Endothelial cell of umbilical vein (primary cell): ENCODE results near the gene FADS2. TPM values are rescaled to one million over a fixed set of nuclear protein-coding genes. Genes with fewer than 3 reads are reported as not detected.

Experiments used
- BruUV-seq: library from RNA; stranded (reverse); fragments of 400-500 nt; replicated peaks from 2 replicates; lab custom pipeline; 2021; lab: Mats Ljungman, UMichigan
- CTCF ChIA-PET: fragments of 300-600, 350-600 bp; sonication (Branson Sonifier 250); formaldehyde crosslinking; loops from one replicate; lab custom pipeline; 2021; ENCODE audit warnings: antibody characterized with exemption, inconsistent platforms; lab: Charles Lee
- POLR2A ChIA-PET: fragments of 300-600, 350-600 bp; sonication (Branson Sonifier 250); formaldehyde crosslinking; loops from one replicate; lab custom pipeline; 2021; ENCODE audit warnings: antibody characterized with exemption, inconsistent platforms; lab: Charles Lee
- DNase-seq: peaks from one replicate; pipeline ENCODE4 v3.0.0-alpha.2; 2011; ENCODE audit warnings: low read depth, low spot score
- FAIRE-seq: peaks from 2 replicates; lab custom pipeline; 2011; peaks lifted over from hg19 to GRCh38; lab: Jason Lieb, UNC
- H2AFZ ChIP-seq: 2 replicates; pipeline ENCODE4 v1.6.0; 2012; ENCODE audit warnings: low read depth, low read length, control low read depth, inconsistent platforms
- H3K27ac ChIP-seq: 2 replicates; pipeline ENCODE4 v1.5.1; 2011; ENCODE audit warnings: low read depth, mild to moderate bottlenecking, control low read depth, low read length, moderate library complexity; ENCODE audit not compliant: insufficient read depth
- H3K27me3 ChIP-seq, 2 experiments: 2 replicates each; pipeline versions ENCODE4 v1.6.0 to v1.6.1; 2011; ENCODE audit warnings: low read length in 2 of 2, mixed read lengths in 1 of 2; ENCODE audit not compliant: control insufficient read depth in 2 of 2, insufficient read depth in 2 of 2
- H3K36me3 ChIP-seq, 2 experiments: 2 replicates in 1 of 2; 3 replicates in 1 of 2; pipeline ENCODE4 v1.5.1; 2011; ENCODE audit warnings: low read length in 2 of 2, mild to moderate bottlenecking in 1 of 2, moderate library complexity in 1 of 2; ENCODE audit not compliant: control insufficient read depth in 2 of 2, insufficient read depth in 2 of 2; ENCODE audit errors: extremely low read depth in 1 of 2
- H3K4me1 ChIP-seq: 3 replicates; pipeline ENCODE4 v1.5.1; 2011; ENCODE audit warnings: mild to moderate bottlenecking, low read length; ENCODE audit not compliant: control insufficient read depth, insufficient read depth; ENCODE audit errors: extremely low read depth
- H3K4me2 ChIP-seq: 2 replicates; pipeline ENCODE4 v1.6.1; 2011; ENCODE audit warnings: low read length, control low read depth, mixed read lengths; ENCODE audit not compliant: insufficient read depth
- H3K4me3 ChIP-seq, 3 experiments: fragments of 200-600 bp in 1 of 3; sonication (generic), shearing (Covaris generic) in 1 of 3; replicated peaks in 1 of 3; 2 replicates each; pipeline ENCODE4 v1.5.1; 2011 to 2016; ENCODE audit warnings: control low read depth in 3 of 3, low read length in 3 of 3, mild to moderate bottlenecking in 2 of 3, inconsistent platforms in 1 of 3, low read depth in 1 of 3, moderate library complexity in 1 of 3; ENCODE audit not compliant: insufficient read depth in 1 of 3
- H3K79me2 ChIP-seq: 2 replicates; pipeline ENCODE4 v1.6.0; 2012; ENCODE audit warnings: low read length, inconsistent platforms; ENCODE audit not compliant: control insufficient read depth, insufficient read depth
- H3K9ac ChIP-seq: replicated peaks from 2 replicates; pipeline ENCODE3; 2011; ENCODE audit warnings: low read length, control low read depth; ENCODE audit not compliant: insufficient read depth; ENCODE audit errors: extremely low read depth
- H3K9me1 ChIP-seq: replicated peaks from 3 replicates; pipeline ENCODE4 v1.6.0; 2011; ENCODE audit warnings: mild to moderate bottlenecking, low read length; ENCODE audit not compliant: control insufficient read depth, insufficient read depth; ENCODE audit errors: extremely low read depth
- H3K9me3 ChIP-seq: replicated peaks from 2 replicates; pipeline ENCODE4 v1.5.1; 2012; ENCODE audit warnings: low read length, inconsistent platforms; ENCODE audit not compliant: control insufficient read depth, insufficient read depth
- H4K20me1 ChIP-seq: replicated peaks from 2 replicates; pipeline ENCODE3; 2011; ENCODE audit warnings: mild to moderate bottlenecking, low read length; ENCODE audit not compliant: control insufficient read depth, insufficient read depth; ENCODE audit errors: extremely low read depth
- CTCF ChIP-seq, 2 donors: IDR thresholded peaks; 1 replicate in 1 of 2; 2 replicates in 1 of 2; pipeline ENCODE4 v1.5.1; 2011; ENCODE audit warnings: low read length in 2 of 2, mild to moderate bottlenecking in 2 of 2, moderate library complexity in 2 of 2, control low read depth in 1 of 2, inconsistent platforms in 1 of 2, low read depth in 1 of 2; ENCODE audit not compliant: insufficient read depth in 1 of 2; ENCODE audit errors: extremely low read depth in 1 of 2
- EZH2 ChIP-seq: IDR thresholded peaks from 2 replicates; pipeline ENCODE4 v1.6.1; 2012; ENCODE audit warnings: borderline replicate concordance, low read depth, mild to moderate bottlenecking, moderate library complexity, low read length, inconsistent platforms; ENCODE audit not compliant: severe bottlenecking
- GATA2 ChIP-seq: IDR thresholded peaks from 2 replicates; pipeline ENCODE4 v1.7.0; 2011; ENCODE audit warnings: low read depth, mild to moderate bottlenecking, moderate library complexity, mixed read lengths, low read length; ENCODE audit not compliant: insufficient read length, insufficient read depth
- JUN ChIP-seq: IDR thresholded peaks from 2 replicates; pipeline ENCODE4 v1.6.1; 2011; ENCODE audit warnings: borderline replicate concordance, low read depth; ENCODE audit not compliant: insufficient read length, insufficient read depth
- MAX ChIP-seq: IDR thresholded peaks from 2 replicates; pipeline ENCODE4 v1.6.1; 2011; ENCODE audit not compliant: insufficient read depth, insufficient read length
- MYC ChIP-seq: IDR thresholded peaks from one replicate; pipeline ENCODE4 v1.6.1; 2011; ENCODE audit warnings: mild to moderate bottlenecking, low read depth, low read length
- POLR2A ChIP-seq: IDR thresholded peaks from 2 replicates; pipeline ENCODE4 v1.6.1; 2012; ENCODE audit warnings: low read depth, mild to moderate bottlenecking, control low read depth, low read length
- POLR2AphosphoS5 ChIP-seq: IDR thresholded peaks from 2 replicates; pipeline ENCODE4 v1.6.1; 2012; ENCODE audit warnings: low read depth, mild to moderate bottlenecking, control low read depth, low read length, moderate library complexity; ENCODE audit not compliant: insufficient read depth
- dilution Hi-C: fragments of 300-500 bp; cut with MboI; formaldehyde crosslinking; loops from one replicate; pipeline ENCODE4 v1.15.0; 2019; ENCODE audit warnings: low sequenced_read_pairs; ENCODE audit not compliant: extremely low pct_ligation_motif_present
- intact Hi-C: fragments of 100-400 bp; cut with micrococcal nuclease; formaldehyde crosslinking; loops from one replicate; pipeline ENCODE4 v1.10.0; 2022
- polyA plus RNA-seq, 4 experiments: library from polyadenylated mRNA; depleted of rRNA in 3 of 4; stranded (reverse) in 3 of 4; unstranded in 1 of 4; fragments of >200 nt; gene quantifications; 2 replicates each; pipeline versions ENCODE4 v1.2.1 to v1.2.3, GENCODE V29; 2011 to 2012; ENCODE audit warnings: missing spikeins in 1 of 4
- total RNA-seq: library from RNA; stranded (reverse); gene quantifications from 2 replicates; pipeline ENCODE4 v1.2.3, GENCODE V29; 2021

Gene FADS2
- total and polyA plus RNA-seq, 2 donors (not counting 3 experiments of a cell fraction or from before 2014, with no cell fraction given): 668 to 898 TPM

GRCh38 chr11:61828379-61828628, 204 bp downstream of the FADS2 start:
- no TSS peak for BruUV-seq
- peak overlapping the region; percentile 69 to 93 (median 76) for H3K4me3 ChIP-seq
- intact Hi-C loops: no loop called here
- H4K20me1 ChIP-seq: peaks cover 4% of the 10 kb centered on the region
- H3K79me2 ChIP-seq: peaks cover 53% of the 10 kb centered on the region
- DNase-seq: no peak
- peak overlapping the region; percentile 77 for H3K4me2 ChIP-seq
- no peaks in the 10 kb centered on the region for H3K9me3 ChIP-seq
- H2AFZ ChIP-seq: no peak overlapping the region
- CTCF ChIA-PET: interaction anchor here (1.0 to 3.6 kb wide), 10 partner anchors 8 to 280 kb away, joined by 3 to 50 read pairs (median 4); partner anchors contain the start of genes FADS1, FEN1 and TMEM258
- H3K36me3 ChIP-seq: no peaks in the 10 kb centered on the region
- peak overlapping the region; percentile 43 for H3K9ac ChIP-seq
- H3K27ac ChIP-seq: peak overlapping the region; percentile 86
- TF ChIP-seq GATA2 (no peak), JUN (no peak), MAX (no peak), EZH2 (no peak), POLR2A (peak; percentile 87), MYC (no peak)
- H3K27me3 ChIP-seq: no peaks in the 10 kb centered on the region
- POLR2A ChIA-PET: interaction anchor here (1.8 to 4.3 kb wide), 2 partner anchors 12 to 31 kb away, joined by 4 to 36 read pairs; partner anchors contain the start of gene FADS1
- dilution Hi-C loops: no loop called here
- FAIRE-seq: peak; percentile 24
- H3K4me1 ChIP-seq: peaks cover 45% of the 10 kb centered on the region
- H3K9me1 ChIP-seq: no peaks in the 10 kb centered on the region

- DNase-seq: peak; percentile 59
- intact Hi-C loops (no loop called here), dilution Hi-C loops (no loop called here)
- Histone ChIP-seq H3K79me2 (peaks cover 58% of the 10 kb centered on the region), H3K4me2 (peak overlapping the region; percentile 77), H3K27ac (peak overlapping the region; percentile 86), H4K20me1 (peaks cover 4% of the 10 kb centered on the region), H3K4me3 (peak overlapping the region; percentile 69 to 93 (median 76)), H3K9me3 (no peaks in the 10 kb centered on the region), H3K36me3 (no peaks in the 10 kb centered on the region), H3K4me1 (peaks cover 51% of the 10 kb centered on the region), H2AFZ (no peak overlapping the region), H3K9me1 (no peaks in the 10 kb centered on the region), H3K9ac (peak overlapping the region; percentile 43), H3K27me3 (no peaks in the 10 kb centered on the region)
- BruUV-seq: no TSS peak
- CTCF ChIA-PET: interaction anchor here (1.0 to 3.6 kb wide), 11 partner anchors 9 to 253 kb away, joined by 3 to 50 read pairs (median 4); partner anchors contain the start of genes FADS1, FEN1 and TMEM258
- POLR2A ChIA-PET: interaction anchor here (1.8 to 4.3 kb wide), 2 partner anchors 12 to 32 kb away, joined by 4 to 36 read pairs; partner anchors contain the start of gene FADS1
- FAIRE-seq: peak; percentile 69
- peak; percentile 55 to 71 for TF ChIP-seq CTCF (IDR thresholded peaks at IDR 0.05; ENCODE audit: extremely low read depth in 1 of 2, insufficient read depth in 1 of 2, low read depth in 1 of 2, low read length in 2 of 2)
- peak; percentile 38 for TF ChIP-seq POLR2AphosphoS5
- no peak for TF ChIP-seq POLR2A
- no peak for TF ChIP-seq JUN
Observed at GRCh38 chr11:61828629-61829407, 718 bp downstream of the FADS2 start.
